ENCODE data around the gene CLCN1.

CLCN1 gene

DNA sequence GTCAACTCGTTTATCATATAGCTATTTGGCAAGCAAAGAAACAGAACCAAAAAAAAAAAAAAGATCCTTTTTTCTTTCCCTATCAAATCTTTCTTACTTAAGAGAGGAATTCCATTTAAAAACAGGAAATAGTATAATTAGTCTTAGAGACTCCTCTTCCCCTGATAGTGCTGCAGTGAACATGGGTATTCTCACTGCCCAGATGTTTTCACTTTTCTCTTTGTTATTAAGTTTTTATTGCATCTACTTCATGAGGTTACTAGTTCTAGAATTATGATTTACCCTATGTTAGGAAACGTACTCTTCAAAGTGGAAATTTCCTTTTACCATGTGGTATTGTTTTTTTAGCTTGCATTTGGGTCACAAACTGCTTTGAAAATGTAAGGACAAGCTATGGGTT lies 19.2 kb upstream of the CLCN1 start:
- no peak for DNase-seq

DNA sequence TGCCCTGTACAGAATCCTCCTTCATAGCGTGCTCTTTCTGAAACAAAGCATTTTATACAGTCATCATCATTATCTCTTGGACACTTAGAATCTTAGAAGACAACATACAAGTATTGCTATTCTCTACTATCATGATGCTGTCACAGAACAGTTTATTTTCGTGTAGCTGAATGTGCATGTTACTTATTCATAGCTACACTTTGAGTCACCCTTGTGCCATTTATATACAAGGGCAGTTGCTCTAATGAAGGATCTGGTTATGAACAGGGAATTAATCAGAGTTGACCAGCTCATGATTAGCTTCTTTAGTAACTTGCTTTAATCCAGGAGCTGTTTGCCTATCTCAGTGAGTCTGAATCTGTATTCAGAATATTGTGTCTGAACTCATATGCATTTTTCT lies 16.6 kb upstream of the CLCN1 start:
- DNase-seq: no peak

DNA sequence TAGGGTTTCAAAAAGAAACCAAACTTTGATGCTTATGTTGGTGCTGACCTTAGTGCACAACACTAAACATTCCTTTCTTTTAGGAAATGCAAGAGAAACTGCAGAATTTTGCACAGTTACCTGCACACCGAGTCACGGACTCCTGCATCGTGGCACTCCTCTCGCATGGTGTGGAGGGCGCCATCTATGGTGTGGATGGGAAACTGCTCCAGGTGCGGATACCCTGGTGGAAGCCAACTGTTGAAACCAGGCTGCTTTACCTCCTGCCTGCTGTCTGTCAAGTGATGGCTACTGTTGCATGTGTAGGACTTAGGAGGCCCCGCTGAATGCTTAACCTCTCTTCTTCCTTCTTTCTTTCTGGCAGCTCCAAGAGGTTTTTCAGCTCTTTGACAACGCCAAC lies 16.1 kb upstream of the CLCN1 start:
- DNase-seq: peak; percentile 30

DNA sequence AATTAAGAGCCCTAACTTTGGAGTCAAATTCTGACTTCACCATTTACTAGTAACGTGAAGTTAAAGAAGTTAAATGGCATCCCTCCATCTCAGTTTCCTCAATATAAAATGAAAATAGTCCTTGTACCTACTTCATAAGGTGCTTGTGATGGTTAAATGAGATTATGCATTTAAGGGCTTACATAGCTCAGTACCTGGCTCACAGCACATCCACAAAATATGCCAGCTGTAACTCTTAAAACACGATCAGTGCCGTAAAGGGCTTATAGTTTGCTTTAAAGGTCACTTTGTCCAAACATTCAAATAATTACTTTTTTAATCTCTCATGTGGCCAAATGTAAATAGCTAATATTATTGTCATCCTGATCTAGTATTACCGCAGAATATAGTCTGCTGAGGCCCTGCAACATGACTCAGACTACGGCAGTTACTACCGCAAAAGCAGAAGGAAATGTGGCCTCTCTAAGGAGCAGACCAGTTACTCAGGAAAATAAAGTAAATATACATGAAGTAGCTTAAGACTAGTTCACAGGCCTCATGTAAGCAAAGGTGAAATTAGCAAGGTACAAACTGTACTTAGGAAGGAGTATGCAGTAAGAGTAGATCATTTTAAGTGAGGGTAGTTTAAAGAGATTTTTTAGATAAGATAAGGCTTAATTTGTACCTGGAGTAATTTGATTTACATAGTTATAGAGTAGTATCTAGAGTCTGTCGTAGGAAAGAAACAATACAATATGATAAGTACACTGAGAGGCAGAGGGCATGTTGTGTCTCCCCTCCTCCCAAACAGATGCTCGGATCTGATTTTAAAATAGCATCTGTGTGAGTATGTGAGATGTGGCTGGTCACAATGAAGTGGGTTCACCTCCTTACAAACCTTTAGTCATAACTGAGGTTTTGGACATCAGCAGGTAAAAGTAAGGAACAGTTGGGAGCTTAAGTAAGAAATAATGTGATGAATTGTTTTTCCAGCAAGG lies 14.7 kb upstream of the CLCN1 start:
- DNase-seq: no peak

DNA sequence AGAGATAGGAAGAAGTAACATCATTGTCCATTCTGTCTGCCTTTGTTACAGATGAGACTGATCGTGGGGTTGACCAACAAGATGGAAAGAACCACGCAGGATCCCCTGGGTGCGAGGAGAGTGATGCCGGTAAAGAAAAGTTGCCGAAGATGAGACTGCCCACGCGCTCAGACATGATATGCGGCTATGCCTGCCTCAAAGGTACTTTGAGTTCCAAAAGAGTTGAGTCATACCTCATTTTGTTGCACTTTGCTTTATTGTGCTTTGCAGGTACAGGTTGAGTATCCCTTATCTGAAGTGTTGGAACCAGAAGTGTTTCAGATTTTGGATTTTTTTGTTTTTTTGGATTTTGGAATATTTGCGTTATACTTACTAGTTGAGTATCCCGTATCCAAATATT lies 12.2 kb upstream of the CLCN1 start:
- DNase-seq: no peak

DNA sequence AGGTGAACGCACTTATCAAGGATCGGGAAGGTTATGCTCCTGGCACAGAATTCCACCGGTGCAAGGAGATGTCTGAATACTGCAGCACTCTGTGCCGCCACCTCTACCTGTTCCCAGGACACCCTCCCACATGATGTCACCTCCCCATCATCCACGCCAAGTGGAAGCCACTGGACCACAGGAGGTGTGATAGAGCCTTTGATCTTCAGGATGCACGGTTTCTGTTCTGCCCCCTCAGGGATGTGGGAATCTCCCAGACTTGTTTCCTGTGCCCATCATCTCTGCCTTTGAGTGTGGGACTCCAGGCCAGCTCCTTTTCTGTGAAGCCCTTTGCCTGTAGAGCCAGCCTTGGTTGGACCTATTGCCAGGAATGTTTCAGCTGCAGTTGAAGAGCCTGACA lies 11.0 kb upstream of the CLCN1 start:
- no peak for DNase-seq

DNA sequence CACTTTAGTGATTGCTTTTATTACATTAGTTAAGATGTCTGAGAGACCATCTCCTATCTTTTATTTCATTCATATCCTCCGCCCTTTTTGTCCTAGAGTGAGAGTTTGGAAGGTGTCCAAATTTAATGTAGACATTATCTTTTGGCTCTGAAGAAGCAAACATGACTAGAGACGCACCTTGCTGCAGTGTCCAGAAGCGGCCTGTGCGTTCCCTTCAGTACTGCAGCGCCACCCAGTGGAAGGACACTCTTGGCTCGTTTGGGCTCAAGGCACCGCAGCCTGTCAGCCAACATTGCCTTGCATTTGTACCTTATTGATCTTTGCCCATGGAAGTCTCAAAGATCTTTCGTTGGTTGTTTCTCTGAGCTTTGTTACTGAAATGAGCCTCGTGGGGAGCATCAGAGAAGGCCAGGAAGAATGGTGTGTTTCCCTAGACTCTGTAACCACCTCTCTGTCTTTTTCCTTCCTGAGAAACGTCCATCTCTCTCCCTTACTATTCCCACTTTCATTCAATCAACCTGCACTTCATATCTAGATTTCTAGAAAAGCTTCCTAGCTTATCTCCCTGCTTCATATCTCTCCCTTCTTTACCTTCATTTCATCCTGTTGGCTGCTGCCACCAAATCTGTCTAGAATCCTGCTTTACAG lies 10.4 kb upstream of the CLCN1 start:
- peak; percentile 7 for DNase-seq

DNA sequence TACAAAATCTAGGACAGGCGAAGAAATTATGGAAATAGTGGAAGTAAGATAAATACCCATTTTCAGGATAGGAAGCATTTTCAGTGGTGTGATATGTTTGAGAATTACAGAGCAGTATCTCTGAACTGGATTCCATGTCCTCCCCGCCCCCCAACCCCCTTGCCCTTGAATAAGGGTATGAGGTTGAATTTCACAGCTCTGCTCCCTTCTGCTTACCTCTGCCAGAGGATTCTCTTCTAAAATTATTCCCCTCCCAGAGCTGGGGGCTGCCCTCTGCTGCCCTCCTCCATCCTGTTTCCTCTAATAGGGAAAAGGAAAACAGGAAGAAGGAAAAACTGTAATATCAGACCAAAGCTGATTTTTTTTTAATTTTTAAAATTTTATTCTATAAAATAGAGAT lies 7.3 kb upstream of the CLCN1 start:
- no peak for DNase-seq

DNA sequence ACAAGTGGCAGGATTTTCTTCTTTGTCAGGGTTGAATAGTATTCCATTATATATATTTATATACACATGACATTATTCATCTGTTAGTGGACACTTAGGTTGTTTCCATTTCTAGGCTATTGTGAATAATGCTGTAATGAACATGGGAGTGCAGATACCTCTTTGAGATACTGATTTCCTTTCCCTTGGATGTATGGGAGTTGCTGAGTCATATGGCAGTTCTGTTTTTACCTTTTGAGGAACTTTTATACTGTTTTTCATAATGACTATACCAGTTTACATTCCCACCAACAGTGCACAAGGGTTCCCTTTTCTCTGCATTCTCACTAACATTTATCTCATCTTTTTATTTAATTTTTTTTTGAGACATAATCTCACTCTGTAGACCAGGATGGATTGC lies 1.8 kb upstream of the CLCN1 start:
- no peak for DNase-seq

DNA sequence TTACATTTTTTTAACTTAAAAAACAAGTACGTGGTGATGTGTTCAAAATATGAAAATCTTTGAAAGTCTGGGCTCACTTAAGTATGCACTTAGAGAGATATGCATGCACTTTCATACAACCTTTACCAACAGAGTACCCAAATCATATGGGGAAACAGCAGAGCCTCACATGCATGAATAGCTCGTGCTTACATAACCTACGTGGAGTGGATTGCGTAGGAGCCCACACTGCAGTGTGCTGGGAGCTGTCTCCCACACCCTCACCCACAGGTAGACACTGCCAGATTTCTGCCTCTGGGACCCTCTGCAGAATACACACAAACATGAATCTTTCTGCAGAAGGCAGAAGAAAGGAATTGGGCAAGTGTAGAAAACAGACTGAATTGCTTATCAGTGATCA lies 581 bp downstream of the CLCN1 start:
- DNase-seq: no peak

DNA sequence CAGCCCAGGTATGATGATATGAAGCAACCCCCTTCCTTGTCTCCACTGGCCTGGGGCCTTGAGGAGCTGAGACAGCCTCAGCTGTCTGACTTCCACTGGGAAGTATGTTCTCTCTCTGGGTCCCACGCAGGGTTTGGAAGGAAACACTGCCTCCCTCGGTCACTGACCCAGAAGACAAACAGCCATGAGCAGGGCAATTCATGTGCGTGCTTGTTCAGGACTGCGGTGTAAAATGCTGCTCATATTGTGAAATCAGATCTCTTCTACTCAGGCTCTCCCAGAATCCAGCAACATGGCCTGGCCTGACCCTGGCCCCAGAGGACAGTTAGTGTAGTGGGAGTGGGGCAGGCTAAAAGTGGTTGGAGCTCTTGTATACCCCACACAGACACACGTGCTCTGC lies 2.8 kb downstream of the CLCN1 start:
- no peak for DNase-seq

DNA sequence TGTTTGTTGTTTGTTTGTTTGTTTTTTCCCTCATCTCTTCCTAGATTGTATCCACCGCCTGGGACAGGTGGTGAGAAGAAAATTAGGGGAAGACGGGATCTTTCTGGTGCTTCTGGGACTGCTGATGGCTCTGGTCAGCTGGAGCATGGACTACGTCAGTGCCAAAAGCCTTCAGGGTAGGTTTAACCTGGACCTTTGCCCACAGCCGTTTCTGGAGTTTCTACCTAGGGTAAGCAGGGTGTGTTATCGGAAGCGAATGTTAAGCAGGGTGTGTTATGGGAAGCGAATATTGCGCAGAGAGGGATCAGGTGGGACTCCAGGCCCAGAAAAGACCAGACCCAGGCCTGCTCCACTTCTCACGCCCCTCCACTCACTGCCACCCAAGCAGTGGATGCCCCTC lies 4.7 kb downstream of the CLCN1 start:
- no peak for DNase-seq

DNA sequence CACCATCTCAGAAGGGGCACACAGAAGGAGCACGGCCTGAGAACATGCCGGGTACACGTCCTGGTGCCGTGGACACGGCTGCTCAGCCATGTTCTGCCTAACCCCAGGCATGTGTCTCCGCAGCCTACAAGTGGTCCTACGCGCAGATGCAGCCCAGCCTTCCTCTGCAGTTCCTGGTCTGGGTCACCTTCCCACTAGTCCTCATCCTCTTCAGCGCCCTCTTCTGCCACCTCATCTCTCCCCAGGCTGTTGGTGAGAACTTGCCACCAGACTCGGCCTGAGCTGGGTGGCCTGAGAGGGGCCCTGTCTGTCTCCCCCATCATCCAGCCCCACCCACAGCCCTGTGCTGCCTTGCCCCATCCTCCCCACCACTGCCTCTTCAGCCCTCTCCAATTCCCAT lies 5.3 kb downstream of the CLCN1 start:
- no peak for DNase-seq

DNA sequence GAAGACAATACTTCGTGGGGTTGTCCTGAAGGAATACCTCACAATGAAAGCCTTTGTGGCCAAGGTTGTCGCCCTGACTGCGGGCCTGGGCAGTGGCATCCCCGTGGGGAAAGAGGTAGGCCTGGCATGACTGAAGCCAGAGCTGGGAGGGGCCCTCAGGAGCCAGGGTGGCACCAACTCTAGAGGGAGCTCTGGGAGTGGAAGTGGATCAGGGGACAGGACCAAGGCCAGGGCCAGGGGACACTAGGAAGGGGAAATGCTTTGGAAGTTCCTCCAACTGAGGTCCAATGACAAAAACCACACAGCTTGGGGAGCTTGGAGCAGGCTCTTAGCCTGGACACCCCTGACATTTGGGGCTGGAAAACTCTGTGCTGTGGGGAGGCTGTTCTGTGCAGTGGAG lies 5.8 kb downstream of the CLCN1 start:
- DNase-seq: no peak

DNA sequence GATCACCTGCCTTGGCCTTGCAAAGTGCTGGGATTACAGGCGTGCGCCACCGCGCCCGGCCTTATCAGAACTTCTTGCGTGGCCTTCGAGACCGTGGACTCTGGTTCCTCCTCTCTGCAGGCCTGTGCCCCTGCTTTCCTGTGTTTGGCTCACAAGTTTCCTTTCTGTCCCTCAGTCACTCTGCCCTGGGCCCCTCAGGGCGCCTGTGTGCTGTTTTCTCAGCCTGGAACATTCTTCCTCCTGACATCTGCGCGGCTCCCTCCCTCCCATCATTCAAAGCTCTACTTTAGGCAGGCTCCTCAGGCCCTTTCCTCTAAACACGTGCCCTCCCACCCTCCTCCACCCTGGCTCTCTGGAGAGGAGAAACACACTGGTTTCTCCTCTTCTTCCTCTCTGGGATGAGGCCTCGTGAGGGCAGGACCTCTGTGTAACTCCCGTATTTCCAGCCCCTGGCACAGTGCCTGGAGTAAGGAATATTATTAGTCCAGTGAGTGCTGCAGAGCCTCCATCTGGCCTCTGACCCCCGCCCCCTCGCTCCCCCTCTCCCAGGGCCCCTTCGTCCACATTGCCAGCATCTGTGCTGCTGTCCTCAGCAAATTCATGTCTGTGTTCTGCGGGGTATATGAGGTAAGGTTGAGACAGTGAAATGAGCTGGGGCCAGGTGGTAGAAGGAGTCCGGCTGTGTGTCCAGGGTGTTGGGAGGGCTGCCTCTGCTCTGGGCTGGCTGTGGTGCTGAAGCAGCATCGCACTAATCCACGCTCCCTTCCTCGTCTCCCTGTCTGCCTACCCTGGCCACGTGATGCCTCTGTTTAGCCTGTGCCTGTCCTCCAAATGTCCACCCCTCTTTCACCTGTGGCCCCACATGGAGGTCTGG lies 7.1 kb downstream of the CLCN1 start:
- DNase-seq: no peak

DNA sequence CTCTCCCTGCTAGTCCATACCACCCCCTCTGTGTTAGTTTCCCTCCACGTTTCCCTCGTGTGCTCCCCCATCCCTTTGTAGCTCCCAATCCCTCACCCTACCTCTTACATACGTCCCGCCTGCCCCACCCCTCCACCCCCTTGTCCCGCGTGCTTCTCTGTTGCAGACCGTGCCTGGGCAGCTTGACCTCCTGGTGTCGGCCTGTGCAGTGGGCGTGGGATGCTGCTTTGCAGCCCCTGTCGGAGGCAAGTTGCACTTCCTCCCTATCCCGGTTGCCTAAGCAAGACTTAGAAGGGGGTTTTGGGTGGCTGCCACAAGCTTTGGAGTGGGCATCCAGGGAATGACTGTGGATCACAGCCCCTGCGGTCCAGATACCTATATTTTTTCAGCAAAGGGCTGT lies 7.7 kb downstream of the CLCN1 start:
- DNase-seq: no peak

DNA sequence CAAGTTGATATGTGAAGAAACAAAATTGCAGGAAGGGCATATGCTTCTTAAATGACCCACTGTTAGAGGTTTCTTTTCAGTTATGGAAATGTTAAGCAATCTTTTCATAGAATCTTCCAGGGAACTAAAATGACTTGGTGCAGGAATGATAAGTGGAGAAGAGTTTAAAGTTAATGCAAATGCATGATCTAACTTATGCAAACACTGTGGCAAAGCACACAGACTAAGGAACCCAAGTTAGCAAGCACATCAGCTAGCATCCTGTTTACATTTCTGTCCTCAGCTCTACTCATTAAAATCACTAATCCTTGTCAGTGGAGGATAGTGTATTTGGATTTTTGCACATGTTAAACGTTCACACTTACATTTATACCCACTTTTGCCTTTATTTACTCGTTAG lies 9.3 kb downstream of the CLCN1 start:
- no peak for DNase-seq

DNA sequence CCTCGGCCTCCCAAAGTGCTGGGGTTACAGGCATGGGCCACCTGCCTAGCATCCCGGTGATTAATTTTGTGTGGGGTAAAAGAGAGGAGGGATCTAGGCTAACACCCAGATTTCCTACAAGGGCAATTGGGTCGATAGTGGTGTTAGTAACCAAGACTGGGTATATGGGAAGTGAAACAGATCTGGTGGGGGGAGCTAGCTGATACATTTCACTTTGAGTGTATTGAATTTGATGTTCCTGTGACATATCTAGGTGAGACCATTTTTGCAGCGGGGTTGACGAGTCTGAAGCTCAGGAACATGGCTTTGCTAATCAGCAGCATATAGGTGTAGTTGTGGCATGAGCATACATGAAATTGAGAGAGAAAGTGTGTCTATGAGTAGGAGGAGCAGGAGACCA lies 12.0 kb downstream of the CLCN1 start:
- DNase-seq: no peak

DNA sequence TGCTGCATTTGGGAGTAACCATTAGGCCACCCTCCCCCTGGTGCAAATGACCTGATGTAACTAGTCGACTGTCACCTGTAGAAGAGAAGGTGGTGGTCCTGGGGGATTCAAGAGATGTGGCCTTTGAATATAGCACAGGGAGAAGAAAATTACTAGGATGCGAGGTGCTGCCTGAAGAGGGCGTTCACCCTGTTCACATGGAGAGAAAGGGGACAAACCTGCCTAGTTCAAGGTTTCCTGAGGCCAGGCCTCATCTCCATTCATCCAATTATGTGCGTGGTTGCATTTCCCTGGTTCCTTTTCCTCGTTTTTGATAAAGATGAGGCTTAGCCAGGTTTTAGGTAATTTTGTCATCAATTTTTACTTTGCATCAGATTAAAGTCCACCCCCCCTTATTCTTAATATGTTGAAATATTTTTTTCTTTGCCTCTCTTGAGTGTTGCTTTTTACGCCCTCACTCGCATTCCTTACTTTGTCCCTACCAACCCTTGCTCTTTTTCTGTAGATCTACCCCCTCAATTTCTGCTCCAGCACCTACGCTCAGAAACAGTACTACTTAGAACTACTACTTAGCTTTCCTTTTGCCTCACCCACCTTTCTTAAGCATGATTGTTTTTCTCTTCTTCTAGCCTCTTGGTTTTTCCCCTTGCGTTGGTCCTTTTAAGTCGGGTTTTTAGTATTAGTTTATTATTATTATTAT lies 13.7 kb downstream of the CLCN1 start:
- DNase-seq: no peak

DNA sequence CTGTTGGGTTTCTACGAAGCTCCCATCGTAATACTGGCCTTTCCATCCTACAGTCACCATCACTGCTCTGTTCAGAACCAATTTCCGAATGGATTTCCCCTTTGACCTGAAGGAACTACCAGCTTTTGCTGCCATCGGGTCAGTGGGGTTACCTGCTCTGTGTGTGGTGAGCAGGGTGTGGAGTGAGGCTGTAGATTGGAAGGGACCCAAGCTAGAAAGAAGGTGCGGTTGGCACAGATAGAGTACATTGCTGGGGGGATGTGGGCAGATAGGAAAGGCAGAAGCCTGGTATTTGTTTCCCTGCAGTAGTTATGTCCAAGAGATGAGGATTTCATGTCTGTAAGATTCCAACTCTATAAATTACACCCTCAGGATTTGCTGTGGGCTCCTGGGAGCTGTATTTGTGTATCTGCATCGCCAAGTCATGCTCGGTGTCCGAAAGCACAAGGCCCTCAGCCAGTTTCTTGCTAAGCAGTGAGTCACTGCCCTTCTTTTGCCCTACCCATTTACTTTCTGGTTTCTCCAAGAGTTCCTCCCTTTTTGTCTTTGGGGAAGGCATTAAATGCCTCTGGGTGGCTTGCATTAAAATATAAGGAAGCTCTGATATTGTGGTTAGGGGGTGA lies 15.4 kb downstream of the CLCN1 start:
- no peak for DNase-seq

DNA sequence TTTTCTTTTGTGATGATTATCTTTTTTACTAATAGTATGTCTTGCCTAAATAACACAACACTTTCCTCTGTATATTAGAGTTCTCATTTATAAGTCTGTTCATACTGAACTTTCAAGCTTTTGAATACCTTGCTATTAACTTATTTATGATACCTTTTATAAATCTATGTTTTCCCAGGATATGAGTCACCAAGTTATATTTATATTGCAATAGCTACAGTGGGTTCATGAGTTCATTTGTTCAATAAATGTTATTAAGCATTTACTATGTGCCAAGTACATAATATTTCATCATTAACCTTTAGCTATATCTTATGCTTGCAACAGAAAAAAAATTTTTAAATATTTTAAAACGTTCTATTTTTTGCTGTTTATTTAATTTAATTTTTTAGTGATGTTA lies 18.3 kb downstream of the CLCN1 start:
- DNase-seq: no peak

DNA sequence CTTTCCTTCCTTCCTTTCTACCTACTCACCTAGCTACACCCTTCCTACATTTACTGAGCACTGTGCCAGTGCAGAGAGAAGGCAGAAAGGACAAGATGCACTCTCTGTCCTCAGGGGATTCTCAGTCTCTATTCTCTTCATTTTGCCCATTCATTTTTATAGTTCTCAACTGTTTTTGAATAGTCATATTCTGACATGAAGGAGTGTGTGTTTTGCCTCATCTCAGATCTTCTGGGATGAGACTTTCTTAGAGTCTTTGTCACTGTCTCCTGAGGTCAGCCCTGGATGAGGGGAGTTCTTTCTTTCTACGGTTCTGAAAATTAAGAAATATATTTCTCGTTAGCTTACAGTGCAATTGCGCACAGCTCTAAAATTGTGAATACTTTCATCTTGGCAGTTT lies 21.3 kb downstream of the CLCN1 start:
- DNase-seq: no peak
